Melanocyte of skin (primary cell): Measurements from ENCODE around the gene GALR2. TPM values are rescaled to one million over a fixed set of nuclear protein-coding genes. Genes with fewer than 3 reads are reported as not detected.

Experiments
- small RNA-seq, 2 donors: library from RNA; depleted of rRNA; stranded (forward); fragments of <200 nt; gene quantifications; one replicate each; pipeline ENCODE3, GENCODE V24; 2012
- total RNA-seq, 2 donors: library from RNA; depleted of rRNA; stranded (reverse); fragments of >200 nt; gene quantifications; 2 replicates each; pipeline ENCODE4 v1.2.3, GENCODE V29; 2012

Gene GALR2, protein sequence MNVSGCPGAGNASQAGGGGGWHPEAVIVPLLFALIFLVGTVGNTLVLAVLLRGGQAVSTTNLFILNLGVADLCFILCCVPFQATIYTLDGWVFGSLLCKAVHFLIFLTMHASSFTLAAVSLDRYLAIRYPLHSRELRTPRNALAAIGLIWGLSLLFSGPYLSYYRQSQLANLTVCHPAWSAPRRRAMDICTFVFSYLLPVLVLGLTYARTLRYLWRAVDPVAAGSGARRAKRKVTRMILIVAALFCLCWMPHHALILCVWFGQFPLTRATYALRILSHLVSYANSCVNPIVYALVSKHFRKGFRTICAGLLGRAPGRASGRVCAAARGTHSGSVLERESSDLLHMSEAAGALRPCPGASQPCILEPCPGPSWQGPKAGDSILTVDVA
- not detected for total RNA-seq

DNA sequence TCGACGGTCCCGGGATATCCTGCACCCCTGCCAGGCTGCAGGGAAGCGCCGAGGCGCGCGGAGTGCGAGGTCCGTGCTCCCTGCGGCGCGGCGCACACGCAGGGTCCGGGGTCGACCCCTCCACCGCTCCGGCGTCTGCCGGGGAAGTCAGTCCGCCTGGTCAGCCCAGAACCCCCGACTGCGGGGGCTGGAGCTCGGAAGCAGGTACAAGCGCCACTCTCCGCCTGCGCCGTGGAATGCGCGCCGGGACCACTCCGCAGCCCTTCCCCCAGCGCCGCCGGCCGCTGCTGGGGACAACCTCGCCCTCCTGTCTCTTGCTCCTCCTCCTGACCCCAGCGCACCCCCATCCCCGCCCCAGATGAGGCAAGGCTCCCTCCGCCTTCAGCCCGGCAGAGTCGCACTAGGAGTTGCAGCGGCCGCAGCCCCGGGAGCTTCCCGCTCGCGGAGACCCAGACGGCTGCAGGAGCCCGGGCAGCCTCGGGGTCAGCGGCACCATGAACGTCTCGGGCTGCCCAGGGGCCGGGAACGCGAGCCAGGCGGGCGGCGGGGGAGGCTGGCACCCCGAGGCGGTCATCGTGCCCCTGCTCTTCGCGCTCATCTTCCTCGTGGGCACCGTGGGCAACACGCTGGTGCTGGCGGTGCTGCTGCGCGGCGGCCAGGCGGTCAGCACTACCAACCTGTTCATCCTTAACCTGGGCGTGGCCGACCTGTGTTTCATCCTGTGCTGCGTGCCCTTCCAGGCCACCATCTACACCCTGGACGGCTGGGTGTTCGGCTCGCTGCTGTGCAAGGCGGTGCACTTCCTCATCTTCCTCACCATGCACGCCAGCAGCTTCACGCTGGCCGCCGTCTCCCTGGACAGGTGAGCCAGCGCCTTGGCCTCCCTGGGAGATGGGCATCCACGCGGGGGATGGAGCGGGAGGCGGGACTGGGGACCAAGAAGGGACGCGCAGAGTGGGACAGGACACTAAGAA, at the start of gene GALR2:
Gene GALR2, plus strand, starts transcription at position 392 of the 974 bp plus-strand sequence. Its CDS starts 103 bp downstream, at position 495.

DNA sequence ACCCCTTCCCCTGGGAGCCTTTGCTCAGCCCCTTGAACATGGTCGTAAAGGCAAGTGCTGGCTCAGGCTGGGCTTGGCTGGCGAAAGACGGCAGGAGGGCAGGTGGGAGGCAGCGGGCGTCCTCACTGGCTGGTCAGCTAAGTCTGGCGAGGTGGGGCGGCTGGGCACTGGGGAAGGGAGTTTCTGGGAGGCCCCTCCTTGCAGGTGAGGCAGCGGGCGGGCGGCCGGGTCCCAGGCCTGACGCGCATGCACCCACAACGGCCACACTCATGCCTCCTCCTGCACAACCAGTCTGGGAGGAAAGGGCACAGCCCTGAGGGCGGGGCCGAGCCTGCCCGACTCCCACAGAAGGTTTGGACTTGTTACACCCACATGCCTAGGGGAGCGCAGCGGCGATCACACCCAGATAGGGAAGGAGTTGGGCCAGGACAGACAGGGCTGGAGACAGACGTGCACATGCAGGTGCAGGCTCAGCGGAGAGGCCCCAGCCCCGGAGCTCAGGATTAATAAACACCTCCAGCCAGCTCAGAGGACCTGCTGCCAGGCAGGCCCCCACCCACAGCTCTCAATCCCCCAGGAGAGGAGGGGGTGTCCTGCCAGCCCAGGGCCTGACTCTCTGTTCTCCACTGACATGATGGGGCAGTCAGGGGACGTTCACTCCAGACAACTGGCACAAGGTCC, 47.3 kb upstream of the GALR2 start, which contains the start of gene EVPL:
Gene EVPL, minus strand, starts transcription at position 148 of the 681 bp plus-strand sequence. Its CDS starts 108 bp downstream, at position 40.

DNA sequence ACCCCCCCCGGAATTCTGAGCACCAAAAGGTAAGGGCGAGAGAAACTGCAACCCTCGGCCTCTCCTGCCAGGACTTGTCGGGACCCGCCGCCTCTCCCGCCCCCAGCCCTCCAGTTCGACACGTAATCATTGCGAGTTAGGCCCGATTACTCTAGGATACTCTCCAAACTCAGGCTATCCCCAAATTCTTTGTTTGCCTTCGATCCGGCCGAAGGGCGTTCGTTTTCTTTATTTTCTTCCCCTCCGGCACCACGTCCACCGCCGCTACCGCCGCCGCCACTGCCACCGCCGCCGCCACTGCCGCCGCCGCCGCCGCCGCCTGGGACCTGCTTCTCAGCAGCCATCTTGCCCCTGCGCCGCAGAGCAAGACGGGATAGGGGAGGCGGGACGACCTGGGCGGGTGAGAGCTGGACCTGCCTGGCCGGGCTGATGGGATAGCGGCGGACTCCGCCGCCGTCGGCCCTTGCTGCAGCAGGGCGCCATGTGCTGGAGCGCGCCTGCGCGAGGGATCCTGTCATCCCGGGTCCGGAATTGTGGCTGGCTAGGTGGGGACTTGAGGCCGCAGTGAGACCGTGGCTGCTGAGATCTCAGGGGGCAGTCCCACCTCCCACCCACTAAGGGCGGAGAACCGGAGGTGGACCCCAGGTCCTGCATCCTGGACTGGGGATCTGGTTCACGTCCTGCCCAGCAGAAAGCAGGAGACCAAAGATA, 2.3 kb upstream of the GALR2 start, which contains the start of gene SRP68:
Gene SRP68, minus strand, starts transcription at position 370 of the 711 bp plus-strand sequence. Its CDS starts 26 bp downstream, at position 344.

DNA sequence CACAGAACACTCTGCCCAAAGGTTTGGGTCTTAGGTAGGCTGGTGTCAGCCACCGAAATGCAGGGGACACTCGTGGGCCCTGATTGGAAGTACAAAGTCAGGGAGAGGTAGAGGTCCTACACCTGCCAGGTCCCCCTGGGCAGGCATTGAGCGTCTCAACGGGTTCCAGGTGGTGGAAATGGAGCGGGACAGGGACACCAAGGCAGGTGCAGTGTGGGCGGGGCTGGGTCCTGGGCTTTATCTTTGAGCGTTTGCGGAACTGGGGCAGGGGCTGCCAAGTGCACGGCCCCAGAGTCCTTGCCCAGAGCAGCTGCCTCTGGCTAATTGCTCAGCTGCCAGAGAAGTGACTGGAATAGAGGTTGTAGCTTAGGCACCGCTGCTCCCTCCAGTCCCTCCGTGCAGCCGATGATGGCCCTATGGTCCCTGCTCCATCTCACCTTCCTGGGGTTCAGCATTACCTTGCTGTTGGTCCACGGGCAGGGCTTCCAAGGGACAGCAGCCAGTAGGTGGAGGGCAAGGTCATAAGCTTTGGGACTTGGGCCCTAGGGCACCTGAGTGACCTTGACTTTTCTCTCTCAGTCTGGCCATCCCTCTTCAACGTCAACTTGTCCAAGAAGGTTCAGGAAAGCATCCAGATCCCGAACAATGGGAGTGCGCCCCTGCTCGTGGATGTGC, 4.4 kb downstream of the GALR2 start, which contains the start of gene ZACN:
Gene ZACN, plus strand, starts transcription at position 323 of the 675 bp plus-strand sequence. Its CDS starts 83 bp downstream, at position 406.

DNA sequence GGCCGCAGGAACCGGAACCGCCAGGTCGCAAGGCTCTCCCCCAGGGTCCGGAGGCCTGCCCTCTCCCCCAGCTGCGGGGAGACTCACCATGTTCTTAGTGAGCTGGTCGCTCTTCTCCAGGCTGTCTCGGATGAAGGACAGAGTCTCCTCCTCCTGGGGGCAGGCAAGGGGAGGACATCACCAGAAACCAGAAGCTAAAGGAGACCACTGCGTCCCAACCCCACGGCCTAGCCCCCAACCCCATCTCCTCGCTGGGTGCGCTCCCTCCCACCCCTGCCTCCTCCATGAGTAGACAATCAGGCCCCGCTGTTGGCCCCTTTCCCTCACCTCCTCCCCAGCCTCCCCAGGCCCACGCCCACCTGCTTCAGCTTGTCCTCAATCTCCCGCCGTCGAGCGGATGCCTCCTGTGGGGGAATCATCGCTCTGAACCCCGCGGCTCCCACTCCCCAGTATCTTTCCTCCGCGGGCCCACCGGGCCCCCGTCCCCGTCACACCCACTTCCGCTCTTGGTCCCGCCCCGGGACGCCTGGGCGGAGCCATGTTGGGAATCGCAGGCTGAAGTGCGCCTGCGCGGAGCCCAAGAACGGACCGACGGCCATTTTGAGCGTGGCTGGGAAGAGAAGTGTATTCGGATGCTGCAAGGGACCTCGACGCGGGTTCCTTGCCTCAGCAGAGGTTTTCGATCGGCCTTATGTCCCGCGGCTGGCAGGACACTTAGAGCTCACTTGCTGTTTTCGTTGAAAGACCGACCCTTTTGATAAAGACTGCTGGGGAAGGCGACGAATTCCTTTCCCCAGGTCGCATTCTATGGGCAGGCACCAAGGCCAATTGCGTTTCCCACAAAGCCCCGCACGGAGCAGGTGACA, 28.9 kb downstream of the GALR2 start, which contains the start of gene EXOC7:
Gene EXOC7, minus strand, starts transcription at position 514 of the 866 bp plus-strand sequence. Its CDS starts 95 bp downstream, at position 419.

Small RNAs within 50 kb of the gene (small RNA-seq; reads per million reads assigned to genes)
- 0 to 0.86 reads per million in 2 donors for gene MIR6868

Other genes with a start within 250 kb of the GALR2 start
- gene UNC13D, start 230.4 kb upstream of the GALR2 start, total RNA-seq, result 1 to 10 TPM in 1 of 2 donors, under 1 TPM in 1; 1.00 to 1.4 TPM
- gene WBP2, start 219.4 kb upstream of the GALR2 start, total RNA-seq, result 10 to 100 TPM; 53.0 to 54.9 TPM
- gene TRIM47, start 196.2 kb upstream of the GALR2 start, total RNA-seq, result 10 to 100 TPM; 26.3 to 38.5 TPM
- 10 to 100 TPM; 17.9 to 18.6 TPM for gene TRIM65, start 177.8 kb upstream of the GALR2 start, total RNA-seq
- gene MRPL38, start 169.9 kb upstream of the GALR2 start, total RNA-seq, result 10 to 100 TPM; 42.7 to 66.3 TPM
- 10 to 100 TPM; 12.0 to 12.7 TPM for gene FBF1, start 133.7 kb upstream of the GALR2 start, total RNA-seq
- gene ACOX1, start 95.6 kb upstream of the GALR2 start, total RNA-seq, result 10 to 100 TPM; 44.0 to 55.3 TPM
- 10 to 100 TPM; 13.3 to 16.9 TPM for gene TEN1, start 95.5 kb upstream of the GALR2 start, total RNA-seq
- gene CDK3, start 73.9 kb upstream of the GALR2 start, total RNA-seq, result 1 to 10 TPM in 1 of 2 donors, not detected in 1; 1.4 TPM
- gene EVPL, start 47.5 kb upstream of the GALR2 start, total RNA-seq, result under 1 TPM in 1 of 2 donors, not detected in 1; under 0.01 TPM
- gene SRP68, start 2.3 kb upstream of the GALR2 start, total RNA-seq, result 10 to 100 TPM; 18.6 to 27.3 TPM
- not detected for gene ZACN, start 4.4 kb downstream of the GALR2 start, total RNA-seq
- gene EXOC7, start 29.0 kb downstream of the GALR2 start, total RNA-seq, result 10 to 100 TPM; 76.9 to 93.9 TPM
- not detected for gene FOXJ1, start 66.5 kb downstream of the GALR2 start, total RNA-seq
- gene RNF157, start 165.7 kb downstream of the GALR2 start, total RNA-seq, result 10 to 100 TPM in 1 of 2 donors, 1 to 10 TPM in 1; 9.0 to 21.7 TPM
- gene UBALD2, start 190.6 kb downstream of the GALR2 start, total RNA-seq, result 10 to 100 TPM in 1 of 2 donors, 1 to 10 TPM in 1; 5.9 to 15.3 TPM
- gene QRICH2, start 233.5 kb downstream of the GALR2 start, total RNA-seq, result 1 to 10 TPM; 1.0 to 1.3 TPM